GM19043 (cell line): ENCODE data around the gene SNCAIP.
"Not testable (repeated sequence)": the region's sequence is repeated elsewhere in the genome, so short reads cannot be mapped to it uniquely, and the experiment has no call there.

Source experiments
- ATAC-seq: cut with Tn5 transposase; IDR thresholded peaks from one replicate; pipeline ENCODE4 v1.9.1; 2021; ENCODE audit warnings: low read depth; ENCODE audit not compliant: unreplicated experiment

SNCAIP gene

DNA sequence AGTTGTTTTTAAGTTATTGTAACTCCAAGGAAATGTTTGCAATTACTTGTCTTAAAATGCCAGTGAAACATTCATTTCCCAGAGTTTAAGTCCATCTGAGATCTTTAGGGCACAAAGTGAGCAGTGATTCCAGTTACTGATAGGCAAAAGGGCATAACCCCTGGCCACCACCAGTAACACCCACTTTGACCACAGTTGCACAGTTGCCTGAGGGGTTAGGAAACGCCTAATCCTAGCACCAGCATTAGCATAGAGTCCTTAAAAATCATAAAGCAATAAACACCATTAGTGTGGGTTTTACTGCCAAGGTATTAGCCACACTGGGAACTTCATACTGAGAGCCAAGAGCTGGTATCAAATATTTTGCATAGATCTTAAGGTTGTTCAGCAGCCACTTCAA is 143.9 kb downstream of the SNCAIP start:
- ATAC-seq = no peak

DNA sequence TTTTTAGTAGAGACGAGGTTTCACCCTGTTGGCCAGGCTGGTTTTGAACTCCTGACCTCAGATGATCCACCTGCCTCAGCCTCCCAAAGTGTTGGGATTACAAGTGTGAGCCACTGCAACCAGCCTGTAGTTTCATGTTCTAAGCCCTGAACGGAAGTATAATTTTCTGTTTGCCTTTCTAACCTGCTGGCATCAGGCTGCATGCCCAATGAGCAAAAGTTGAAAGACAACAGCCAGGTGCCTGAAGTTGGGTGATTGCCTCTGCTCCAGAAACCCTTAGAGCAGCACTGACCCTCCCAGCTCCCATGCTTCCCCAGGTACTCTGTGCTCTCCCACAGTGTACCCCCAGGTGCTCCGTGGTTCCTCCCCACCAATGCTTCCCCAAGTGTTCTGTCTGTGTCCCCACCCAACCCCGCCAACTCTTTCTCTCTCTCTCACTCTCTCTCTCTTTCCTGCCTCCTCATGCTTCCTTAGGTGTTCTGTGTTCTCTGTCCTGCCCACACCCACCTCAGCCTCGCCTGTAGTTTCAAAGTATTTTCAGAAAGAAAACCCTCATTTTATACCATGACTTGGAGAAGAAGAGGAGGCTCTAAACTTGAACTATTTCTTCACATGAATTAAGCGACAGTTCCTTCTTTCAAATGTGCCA is 145.3 kb downstream of the SNCAIP start:
- no peak for ATAC-seq

DNA sequence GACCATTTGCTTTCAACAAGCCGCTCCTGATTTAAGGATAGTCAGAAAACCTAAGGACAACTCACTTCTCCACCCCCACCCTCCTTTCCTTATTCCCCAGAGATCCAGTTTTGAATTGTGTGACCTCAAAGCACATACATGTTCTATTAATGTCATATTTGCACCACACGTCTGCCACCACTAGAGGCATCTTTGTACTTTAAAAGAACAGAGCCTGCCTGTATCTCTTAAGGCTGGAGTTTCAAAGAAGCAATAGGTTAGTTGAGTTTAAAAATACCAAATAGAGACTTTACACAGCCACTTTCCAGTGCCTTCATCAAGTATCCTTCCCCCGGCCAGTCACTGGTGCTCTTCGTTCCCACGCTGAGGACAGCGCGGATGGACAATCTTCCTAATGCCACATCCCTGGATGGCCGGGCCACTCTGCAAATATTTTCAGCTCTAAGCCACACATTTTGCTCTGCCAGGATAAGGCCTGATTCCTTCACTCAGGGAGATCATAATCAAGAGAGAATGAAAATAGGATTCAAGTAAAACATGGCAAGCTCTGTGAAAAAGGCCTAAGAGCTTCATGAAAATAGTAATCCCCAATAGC is 146.3 kb downstream of the SNCAIP start:
- peak; percentile 78 for ATAC-seq

DNA sequence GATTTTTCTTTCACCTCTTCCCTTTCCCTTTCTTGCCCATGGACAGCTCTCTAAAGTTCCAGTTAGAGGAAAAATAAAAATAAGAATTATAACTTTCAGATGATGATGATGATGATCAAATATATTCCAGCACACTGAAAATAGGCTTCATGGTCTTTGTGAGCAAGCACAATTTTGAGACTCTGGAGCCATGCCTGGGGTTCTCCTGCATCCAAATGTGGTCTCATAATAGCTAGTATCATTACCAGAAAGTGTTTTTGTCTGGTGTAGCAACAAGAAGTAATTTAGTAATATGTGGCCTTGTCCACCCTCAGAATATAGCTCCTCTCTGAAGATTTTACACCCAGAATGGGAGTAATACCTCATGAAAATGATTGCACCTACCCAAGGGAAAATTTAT is 150.4 kb downstream of the SNCAIP start:
- ATAC-seq = no peak

DNA sequence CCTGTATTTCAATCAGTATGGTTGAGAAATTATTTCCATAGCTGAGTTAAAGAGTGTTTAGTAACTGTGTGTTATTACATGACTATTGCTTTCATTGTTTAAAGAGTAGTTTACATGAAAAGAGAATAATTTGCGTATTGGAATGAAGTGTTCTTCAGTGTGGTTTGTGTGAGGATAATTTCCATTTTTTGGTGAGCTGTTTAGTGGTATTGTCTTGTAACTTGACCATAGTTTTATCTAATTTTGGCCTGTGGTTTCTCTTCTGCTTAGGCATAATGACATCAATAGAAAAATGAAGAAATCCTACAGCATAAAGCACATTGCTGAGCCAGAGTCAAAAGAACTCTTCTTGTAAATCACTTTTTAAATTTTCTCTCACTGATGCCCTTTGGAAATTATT is 151.2 kb downstream of the SNCAIP start:
- ATAC-seq = no peak

DNA sequence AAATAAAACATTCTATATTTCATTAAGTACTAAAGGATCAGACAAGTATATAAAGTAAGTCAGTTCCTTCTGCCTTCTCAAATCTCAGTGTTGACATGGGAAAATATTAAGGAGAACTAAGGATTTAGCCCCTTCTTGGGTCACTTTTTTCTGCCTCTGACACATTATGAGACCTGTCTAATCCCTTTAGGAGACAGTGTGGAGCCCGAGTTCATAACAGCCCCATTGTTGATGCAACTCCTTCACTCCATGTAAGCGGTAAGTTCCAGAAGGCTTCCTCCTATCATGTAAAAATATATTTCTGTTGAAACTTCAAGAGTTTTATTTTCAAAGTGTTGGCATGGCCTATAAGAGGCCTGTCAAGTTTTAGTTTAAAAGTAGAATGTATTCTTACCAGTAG is 152.2 kb downstream of the SNCAIP start:
- no peak for ATAC-seq

DNA sequence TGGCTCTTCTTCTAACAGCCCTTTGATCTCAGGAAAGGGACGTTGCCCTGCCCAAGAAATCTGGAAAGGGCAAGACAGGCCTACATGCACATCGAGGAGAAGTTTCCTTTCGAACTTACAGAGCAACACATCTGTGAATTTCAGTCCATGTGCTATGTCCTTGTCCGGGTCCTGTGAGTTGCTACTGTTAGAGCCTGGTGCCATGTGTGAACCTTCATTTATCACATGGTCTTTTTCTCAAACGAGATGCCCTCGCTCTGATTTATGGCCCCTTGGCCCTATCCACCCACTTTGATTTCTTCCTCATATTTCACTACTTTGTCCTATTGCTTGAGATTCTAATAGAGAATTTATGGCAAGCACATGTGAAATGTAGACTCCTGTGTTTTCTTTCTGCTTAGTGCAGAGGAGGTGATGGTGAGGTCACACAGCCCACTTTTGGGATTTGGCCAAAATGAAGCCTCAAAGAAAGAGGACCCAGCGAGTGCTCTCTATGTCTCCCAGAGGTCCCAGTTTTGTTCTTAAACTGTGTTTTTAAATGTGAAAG is 153.1 kb downstream of the SNCAIP start:
- no peak for ATAC-seq

DNA sequence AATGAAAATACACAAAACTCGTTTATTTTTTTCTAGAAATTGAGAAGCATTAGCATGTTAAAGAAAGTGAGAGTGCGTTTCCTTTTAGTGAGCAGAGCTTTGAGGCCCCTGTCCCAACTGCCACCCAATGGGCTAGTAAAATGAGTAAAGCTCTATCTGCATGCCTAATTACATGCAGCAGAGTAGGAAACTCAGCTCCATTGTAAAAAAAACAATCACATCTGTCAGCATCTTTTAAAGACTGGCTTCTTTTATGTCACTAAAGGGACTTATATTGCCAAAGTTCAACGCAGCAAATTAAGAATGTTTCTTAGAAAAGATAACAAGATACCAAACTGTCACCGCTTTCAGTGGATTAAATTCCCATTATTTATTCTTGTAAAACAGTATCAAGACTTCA is 154.0 kb downstream of the SNCAIP start:
- no peak for ATAC-seq

DNA sequence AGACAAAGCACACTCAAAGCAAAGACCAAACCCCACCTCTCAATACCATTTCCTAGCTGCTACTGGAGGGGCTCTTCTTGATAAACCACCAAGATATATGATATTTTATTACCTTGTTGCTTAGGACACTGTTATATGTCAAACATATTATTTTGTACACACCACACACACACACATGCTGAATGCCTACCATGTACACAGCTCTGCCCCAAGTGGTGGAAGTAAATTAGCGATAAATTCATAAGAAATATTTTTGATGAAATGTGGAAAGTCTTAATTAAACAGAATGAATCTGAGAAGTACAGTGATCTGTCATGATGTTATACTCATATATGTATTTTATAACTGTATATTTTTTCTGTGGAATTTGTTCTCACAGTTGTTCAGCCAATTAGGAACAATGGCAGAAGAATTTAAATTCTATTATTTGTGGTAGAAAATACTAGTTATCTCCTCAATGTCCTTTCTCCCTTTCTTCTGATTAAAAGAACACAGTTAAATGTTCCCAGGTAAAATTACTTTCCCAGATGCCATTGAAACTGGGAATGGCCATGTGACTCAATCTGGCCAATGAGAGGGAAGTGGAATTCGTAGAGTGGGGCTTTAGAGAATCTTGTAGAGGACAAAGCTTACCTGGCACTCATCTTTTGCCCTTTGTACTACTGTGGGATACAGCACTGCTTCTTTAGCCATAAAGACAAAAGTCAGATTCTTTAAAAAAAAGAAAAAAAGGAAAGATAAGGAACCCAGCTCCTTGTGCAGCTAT is 156.5 kb downstream of the SNCAIP start:
- ATAC-seq = no peak

DNA sequence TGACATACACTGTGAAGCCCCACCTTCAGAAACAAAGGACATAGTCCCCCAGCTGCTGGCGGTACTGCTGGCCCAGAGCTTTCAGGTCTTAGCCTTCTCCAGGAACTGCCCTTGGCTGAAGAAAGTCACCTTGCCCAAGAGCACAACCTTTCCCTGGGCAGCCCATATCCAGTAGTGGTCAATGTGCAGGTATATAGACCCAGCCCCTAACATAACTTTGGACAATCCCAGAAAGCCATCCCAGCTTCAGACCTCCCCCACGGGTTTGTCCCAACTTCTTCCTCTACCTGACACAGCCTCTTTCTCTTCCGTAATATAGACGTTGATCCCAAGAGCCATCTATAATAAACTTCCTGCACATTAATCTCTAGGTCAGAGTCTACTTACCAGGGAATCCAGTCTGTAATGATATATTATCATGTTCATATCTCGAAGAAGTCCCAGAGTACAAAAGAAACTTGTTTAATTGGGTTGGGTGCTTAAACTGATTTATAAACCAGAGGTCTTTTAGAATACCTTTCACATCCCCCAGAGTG is 157.4 kb downstream of the SNCAIP start:
- ATAC-seq = no peak

DNA sequence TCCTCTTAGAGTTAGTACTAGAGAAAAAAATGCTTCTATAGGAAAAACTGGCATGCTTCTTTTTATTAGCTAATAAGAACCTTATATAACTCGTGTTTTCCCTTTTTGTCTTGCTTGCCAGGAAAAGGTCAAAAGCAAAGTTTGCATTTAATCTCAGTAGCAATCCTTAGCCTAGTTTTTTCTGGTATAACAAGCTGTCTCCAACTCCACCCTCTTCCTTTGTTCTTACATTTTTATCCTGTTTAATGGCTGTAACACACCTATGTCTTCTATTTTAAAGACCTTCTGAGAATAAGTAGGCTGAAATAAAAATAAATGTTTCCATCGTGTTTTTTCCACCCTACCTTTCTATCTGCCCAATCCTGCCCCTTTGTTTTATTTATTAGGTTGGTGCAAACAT is 158.3 kb downstream of the SNCAIP start:
- no peak for ATAC-seq

DNA sequence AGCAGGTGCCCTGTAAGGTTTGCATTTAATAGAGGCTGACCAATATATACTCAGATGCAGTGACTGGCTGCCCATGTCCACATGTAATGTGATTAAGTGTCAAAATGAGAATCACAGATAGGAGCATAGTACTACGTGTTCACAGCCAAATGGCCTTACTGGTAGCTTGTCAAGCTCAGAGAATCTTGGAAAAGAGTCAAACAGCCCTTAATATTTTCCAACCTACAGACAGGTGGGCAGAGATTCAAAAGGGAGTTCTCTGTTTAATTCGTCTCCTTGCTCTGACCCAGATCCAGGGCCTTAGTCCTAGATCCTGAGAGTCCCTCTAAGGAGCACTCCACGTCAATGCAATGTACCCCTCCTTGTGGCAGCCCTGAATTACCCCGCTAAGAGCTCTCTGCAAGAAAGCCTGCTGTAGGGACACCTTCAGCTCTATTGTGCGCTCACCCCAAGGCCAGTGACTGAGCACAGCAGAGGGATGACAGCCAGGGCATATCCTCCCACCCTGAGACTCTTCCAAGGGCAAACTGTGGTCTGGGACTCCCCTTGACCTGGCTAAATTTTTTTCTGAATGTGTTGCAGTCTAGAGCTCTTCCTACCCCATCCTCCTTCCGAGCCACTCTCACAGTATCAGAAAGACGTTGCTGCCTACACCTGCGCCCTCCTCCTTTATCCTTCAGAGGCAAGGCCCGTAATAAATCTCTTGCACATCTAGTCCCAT is 159.2 kb downstream of the SNCAIP start:
- ATAC-seq = no peak

DNA sequence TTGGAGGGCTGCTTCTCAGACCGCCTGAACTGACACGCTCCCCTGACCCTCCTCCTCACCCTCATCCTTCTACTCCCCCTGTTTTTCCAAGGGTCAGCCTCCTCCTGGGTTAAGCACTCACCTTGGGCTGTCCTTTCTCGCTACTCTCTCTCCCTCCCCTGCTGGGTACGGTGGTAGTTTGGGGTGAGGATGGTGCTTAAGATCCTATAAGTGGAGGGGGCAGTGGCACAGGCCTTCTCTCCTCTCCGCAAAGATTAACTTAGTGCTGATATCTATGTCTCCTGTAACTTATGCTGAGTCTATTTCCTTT is 159.7 kb downstream of the SNCAIP start:
- ATAC-seq = no peak

DNA sequence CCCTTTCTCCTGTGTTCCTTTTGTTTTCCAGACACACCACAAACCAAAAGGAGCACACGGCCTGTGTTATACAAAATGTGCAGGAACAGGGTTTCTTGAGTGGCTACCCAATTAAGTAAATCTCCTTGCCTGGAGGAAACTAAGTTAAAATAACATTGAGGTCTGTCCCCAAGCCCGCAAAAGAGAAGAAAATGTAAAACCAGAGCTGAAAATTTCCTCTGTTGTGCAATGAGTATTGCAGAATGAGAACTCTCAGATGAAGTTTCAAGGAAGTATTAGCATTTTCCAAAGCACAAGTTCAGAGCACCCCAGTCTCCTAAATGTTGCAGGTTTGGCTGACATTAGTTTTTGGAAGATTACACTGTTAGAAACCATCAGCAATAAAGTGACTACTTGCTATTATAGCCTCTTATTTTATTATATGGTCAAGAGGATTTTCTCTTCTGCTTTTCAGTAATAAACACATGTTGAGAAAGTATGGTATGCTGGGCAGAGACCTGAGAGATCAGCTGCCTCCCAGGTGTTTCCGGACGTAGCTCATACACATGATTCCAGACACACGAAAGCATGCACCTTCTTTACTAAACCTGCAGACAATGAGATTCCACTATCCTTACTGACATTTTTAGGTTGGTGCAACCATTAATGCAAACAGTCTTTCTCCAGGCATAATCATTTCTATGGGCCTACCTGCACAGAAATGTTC is 161.3 kb downstream of the SNCAIP start:
- ATAC-seq = no peak

DNA sequence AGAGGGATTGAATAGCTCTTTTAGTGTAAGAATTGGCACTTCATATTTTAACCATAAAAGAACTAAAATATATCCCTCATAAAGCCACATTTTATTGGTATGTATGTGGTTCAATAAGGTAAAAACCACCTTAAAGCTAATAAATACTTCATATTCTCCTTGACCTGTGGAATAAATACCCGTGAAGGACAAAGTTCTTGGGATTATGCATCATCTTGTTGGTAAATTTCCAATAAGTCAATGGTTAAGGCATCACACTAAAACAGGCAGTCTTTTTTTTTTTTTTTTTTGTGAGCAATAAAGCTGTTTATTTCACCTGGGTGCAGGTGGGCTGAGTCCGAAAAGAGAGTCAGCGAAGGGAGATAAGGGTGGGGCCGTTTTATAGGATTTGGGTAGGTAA is 161.9 kb downstream of the SNCAIP start:
- ATAC-seq = no peak

DNA sequence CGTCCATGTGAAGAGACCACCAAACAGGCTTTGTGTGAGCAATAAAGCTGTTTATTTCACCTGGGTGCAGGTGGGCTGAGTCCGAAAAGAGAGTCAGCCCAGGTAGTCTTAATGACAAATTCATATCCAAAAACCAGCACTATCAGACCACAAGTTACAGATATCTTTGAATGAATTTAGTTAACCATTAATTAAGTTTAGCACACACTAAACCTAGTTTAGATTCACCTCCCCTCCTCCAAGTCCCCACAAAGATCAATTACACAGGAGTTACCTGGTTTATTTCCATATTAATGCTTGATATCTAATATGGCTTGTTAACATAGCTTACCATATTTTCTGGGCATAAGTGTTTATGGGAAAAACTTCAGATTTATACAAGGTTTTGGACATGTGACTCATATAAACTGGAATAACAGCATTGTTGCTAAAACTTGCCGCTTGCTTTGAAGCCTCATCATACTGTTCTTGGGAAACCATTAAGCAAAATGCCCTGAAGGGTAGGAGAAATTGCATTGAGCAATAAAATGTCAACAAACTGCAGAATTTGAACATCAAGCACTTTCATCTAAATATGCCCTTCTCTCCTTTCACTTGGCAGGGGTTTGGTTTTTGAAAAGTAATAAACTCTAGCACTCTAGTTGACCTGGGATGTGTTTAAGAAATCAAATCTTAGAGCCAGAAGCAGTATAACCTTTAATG is 166.9 kb downstream of the SNCAIP start:
- no peak for ATAC-seq

DNA sequence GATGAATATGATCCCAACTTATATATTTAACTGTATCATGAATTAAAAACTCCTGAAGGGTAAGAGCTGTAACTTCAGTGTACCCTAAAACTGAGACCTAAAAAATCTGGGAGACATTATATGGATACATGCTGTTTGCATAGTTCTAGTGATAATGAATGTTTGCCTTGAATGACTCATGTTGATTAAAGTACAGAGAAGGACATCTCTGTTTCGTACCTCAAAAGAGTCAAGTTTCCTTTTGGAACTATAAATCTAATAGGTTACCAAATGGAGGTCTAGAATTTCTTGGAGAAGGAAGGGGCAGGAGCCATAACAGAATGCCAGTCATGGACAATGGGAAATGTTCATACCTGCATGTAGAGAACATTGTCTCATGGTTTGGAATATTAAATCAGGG is 168.1 kb downstream of the SNCAIP start:
- ATAC-seq = no peak

DNA sequence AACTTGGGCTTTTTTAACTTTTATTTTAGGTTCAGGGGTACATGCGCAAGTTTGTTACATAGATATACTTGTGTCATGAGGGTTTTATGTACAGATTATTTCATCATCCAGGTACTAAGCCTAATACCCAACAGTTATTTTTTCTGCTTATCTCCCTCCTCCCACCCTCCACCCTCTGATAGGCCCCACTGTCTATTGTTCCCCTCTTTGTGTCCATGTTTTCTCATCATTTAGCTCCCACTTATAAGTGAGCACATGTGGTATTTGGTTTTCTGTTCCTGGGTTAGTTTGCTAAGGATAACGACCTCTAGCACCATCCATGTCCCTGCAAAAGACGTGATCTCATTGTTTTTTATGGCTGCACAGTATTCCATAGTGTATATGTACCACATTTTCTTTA is 172.1 kb downstream of the SNCAIP start:
- no peak for ATAC-seq

DNA sequence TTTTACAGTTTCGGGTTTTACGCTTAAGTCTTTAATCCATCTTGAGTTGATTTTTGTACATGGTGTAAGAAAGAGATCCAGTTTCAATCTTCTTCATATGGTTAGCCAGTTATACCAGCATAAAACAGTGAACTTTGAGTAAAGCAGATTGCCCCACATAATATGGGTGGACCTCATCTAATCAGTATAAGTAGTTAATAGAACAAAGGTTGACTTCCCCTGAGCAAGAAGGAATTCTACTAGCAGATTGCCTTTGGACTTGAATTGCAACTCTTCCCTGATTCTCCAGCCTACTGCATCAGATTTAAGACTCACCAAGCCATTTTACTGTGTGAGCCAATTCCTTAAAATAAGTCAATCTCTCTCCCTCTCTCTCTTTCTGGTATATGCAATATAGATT is 173.2 kb downstream of the SNCAIP start:
- no peak for ATAC-seq

DNA sequence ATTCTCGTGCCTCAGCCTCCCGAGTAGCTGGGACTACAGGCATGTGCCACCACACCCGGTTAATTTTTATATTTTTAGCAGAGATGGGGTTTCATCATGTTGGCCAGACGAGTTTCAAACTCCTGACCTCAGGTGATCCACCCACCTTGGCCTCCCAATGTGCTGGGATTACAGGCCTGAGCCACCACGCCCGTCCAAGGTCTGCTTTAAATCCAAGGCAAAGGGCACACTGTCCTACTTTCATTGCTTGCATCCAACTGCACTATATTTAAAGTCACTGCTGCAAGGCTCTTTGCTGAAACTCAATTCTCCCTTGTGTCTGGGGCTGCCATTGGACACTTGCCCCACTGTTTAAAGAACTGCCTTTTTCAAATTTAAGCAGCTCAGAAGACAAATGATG is 174.6 kb downstream of the SNCAIP start:
- ATAC-seq = not testable (repeated sequence)
